Glutamatergic neuron (in vitro differentiated cells): Measurements from ENCODE around the gene SNRPE. TPM values are rescaled to one million over a fixed set of nuclear protein-coding genes. Genes with fewer than 3 reads are reported as not detected.

Experiments used
- DNase-seq: peaks from one replicate; pipeline ENCODE4 v3.0.0; 2022
- H3K27ac Mint-ChIP-seq: one replicate; pipeline ENCODE4 v1.8.0; 2020; ENCODE audit warnings: mild to moderate bottlenecking, mixed read lengths, inconsistent platforms; ENCODE audit not compliant: unreplicated experiment
- H3K27me3 Mint-ChIP-seq: one replicate; pipeline ENCODE4 v1.8.0; 2020; ENCODE audit warnings: mild to moderate bottlenecking, moderate library complexity, mixed read lengths, inconsistent platforms; ENCODE audit not compliant: unreplicated experiment
- H3K36me3 Mint-ChIP-seq: one replicate; pipeline ENCODE4 v1.8.0; 2020; ENCODE audit warnings: mild to moderate bottlenecking, mixed read lengths, inconsistent platforms; ENCODE audit not compliant: unreplicated experiment
- H3K4me1 Mint-ChIP-seq: one replicate; pipeline ENCODE4 v1.8.0; 2020; ENCODE audit warnings: mild to moderate bottlenecking, low read depth, mixed read lengths, inconsistent platforms; ENCODE audit not compliant: unreplicated experiment
- H3K4me3 Mint-ChIP-seq: one replicate; pipeline ENCODE4 v1.8.0; 2020; ENCODE audit warnings: mild to moderate bottlenecking, mixed read lengths, inconsistent platforms; ENCODE audit not compliant: unreplicated experiment
- H3K9me3 Mint-ChIP-seq: one replicate; pipeline ENCODE4 v1.8.0; 2020; ENCODE audit warnings: mild to moderate bottlenecking, moderate library complexity, mixed read lengths, inconsistent platforms; ENCODE audit not compliant: unreplicated experiment
- CTCF ChIP-seq: fragments of 200-600 bp; sonication (generic); IDR thresholded peaks from one replicate; pipeline ENCODE4 v1.5.0; 2021; ENCODE audit not compliant: partially characterized antibody, unreplicated experiment
- total RNA-seq: library from RNA; stranded (reverse); fragmentation: NEBNext Ultra II Directional; extraction: Animal tissue kit (Norgen Biotek cat#: 25700); gene quantifications from one replicate; pipeline ENCODE4 v1.2.1, GENCODE V29; 2021; ENCODE audit not compliant: unreplicated experiment

The SNRPE gene
- total RNA-seq, 1 donor from 2014 or later, result 109 TPM

DNA sequence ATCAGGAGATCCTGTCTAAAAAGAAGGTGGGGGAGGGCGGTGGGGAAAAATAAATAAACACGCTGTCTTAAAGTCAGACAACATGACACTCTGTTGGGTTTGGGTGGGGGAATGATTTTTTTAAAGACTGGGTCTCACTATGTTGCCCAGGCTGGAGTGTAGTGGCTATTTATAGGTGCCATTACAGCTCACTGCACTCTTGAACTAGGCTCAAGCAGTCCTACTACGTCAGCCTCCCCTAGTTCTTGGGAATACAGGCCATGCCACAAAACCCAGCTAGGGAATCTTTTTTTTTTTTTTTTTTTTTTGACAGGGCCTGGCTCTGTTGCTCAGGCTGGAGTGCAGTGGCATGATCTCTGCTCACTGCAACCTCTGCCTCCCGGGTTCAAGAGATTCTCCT is 2.4 kb upstream of the SNRPE start:
- Mint-ChIP-seq H3K4me3 (no peak overlapping the region), H3K27ac (no peak overlapping the region), H3K36me3 (no peaks in the 10 kb centered on the region), H3K9me3 (no peaks in the 10 kb centered on the region), H3K4me1 (no peaks in the 10 kb centered on the region), H3K27me3 (peaks cover 5% of the 10 kb centered on the region)
- no peak for DNase-seq
- TF ChIP-seq CTCF, result no peak

- Mint-ChIP-seq H3K9me3 (no peaks in the 10 kb centered on the region), H3K27ac (peak overlapping the region; percentile 95), H3K27me3 (peaks cover 5% of the 10 kb centered on the region), H3K4me1 (no peaks in the 10 kb centered on the region), H3K36me3 (no peaks in the 10 kb centered on the region), H3K4me3 (peak overlapping the region; percentile 34)
- DNase-seq, result no peak
- no peak for TF ChIP-seq CTCF
Measured at GRCh38 chr1:203860396-203861025, 888 bp upstream of the SNRPE start.

DNA sequence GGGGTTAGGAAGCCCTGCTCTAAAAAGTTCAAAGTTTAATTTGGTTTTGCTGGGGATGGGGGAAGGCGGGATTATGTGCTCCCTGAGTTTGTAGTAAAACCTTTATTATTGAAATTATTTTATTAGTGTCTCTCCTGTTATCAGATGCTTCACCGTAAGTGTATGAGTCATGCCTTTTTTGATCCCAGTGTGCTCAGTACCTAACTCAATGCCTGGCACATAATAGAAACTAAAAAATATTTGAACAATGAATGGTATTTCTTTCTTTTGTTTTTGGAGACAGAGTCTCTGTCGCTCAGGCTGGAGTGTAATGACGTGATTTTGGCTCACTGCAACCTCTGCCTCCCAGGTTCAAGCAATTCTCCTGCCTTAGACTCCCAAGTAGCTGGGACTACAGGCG is 6.4 kb downstream of the SNRPE start:
- H3K9me3 Mint-ChIP-seq, result no peaks in the 10 kb centered on the region
- no peaks in the 10 kb centered on the region for H3K36me3 Mint-ChIP-seq
- H3K4me1 Mint-ChIP-seq, result no peaks in the 10 kb centered on the region
- H3K27ac Mint-ChIP-seq, result no peak overlapping the region
- H3K27me3 Mint-ChIP-seq, result no peaks in the 10 kb centered on the region
- no peak for DNase-seq
- TF ChIP-seq CTCF, result no peak
- H3K4me3 Mint-ChIP-seq, result no peak overlapping the region

- no peaks in the 10 kb centered on the region for H3K36me3 Mint-ChIP-seq
- H3K4me1 Mint-ChIP-seq, result no peaks in the 10 kb centered on the region
- no peak overlapping the region for H3K27ac Mint-ChIP-seq
- no peaks in the 10 kb centered on the region for H3K27me3 Mint-ChIP-seq
- TF ChIP-seq CTCF, result no peak
- no peak overlapping the region for H3K4me3 Mint-ChIP-seq
- DNase-seq, result no peak
- H3K9me3 Mint-ChIP-seq, result no peaks in the 10 kb centered on the region
Measured at GRCh38 chr1:203870245-203870644, 8.8 kb downstream of the SNRPE start.

GRCh38 chr1:203871114-203871880 is 9.9 kb downstream of the SNRPE start:
- Mint-ChIP-seq H3K27ac (no peak overlapping the region), H3K4me1 (no peaks in the 10 kb centered on the region), H3K4me3 (no peak overlapping the region), H3K9me3 (no peaks in the 10 kb centered on the region), H3K36me3 (no peaks in the 10 kb centered on the region), H3K27me3 (no peaks in the 10 kb centered on the region)
- TF ChIP-seq CTCF, result peak; percentile 76
- DNase-seq, result peak; percentile 21
